ENCODE data around the gene KLHL11. TPM values are rescaled to one million over a fixed set of nuclear protein-coding genes. Genes with fewer than 3 reads are reported as not detected.

KLHL11 gene
- polyA plus RNA-seq, 1 experiment: 9.3 TPM

DNA sequence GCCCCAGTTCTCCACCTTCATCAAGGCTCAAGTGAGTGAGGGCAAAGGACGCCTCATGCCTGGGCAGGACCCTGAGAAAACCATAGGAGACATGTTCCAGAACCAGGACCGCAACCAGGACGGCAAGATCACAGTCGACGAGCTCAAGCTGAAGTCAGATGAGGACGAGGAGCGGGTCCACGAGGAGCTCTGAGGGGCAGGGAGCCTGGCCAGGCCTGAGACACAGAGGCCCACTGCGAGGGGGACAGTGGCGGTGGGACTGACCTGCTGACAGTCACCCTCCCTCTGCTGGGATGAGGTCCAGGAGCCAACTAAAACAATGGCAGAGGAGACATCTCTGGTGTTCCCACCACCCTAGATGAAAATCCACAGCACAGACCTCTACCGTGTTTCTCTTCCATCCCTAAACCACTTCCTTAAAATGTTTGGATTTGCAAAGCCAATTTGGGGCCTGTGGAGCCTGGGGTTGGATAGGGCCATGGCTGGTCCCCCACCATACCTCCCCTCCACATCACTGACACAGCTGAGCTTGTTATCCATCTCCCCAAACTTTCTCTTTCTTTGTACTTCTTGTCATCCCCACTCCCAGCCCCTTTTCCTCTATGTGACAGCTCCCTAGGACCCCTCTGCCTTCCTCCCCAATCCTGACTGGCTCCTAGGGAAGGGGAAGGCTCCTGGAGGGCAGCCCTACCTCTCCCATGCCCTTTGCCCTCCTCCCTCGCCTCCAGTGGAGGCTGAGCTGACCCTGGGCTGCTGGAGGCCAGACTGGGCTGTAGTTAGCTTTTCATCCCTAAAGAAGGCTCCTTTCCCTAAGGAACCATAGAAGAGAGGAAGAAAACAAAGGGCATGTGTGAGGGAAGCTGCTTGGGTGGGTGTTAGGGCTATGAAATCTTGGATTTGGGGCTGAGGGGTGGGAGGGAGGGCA, 42.7 kb downstream of the KLHL11 start:
- POLR2A ChIA-PET: interaction anchor here (0.7 to 0.8 kb wide), 2 partner anchors 42 to 144 kb away, joined by 3 read pairs; partner anchors contain the start of gene CNP

GRCh38 chr17:41821776-41822175, 43.4 kb downstream of the KLHL11 start:
- Histone ChIP-seq H3K27me3 (ENCODE audit: control insufficient read depth, insufficient read depth, low read length) (no peaks in the 10 kb centered on the region), H3K27ac (ENCODE audit: low read depth, low read length) (peak overlapping the region; percentile 21), H3K4me3 (ENCODE audit: low read depth, low read length) (no peak overlapping the region), H3K9me3 (ENCODE audit: control insufficient read depth, insufficient read depth, low read length) (no peaks in the 10 kb centered on the region)
- no peak for DNase-seq (ENCODE audit: low read depth, low spot score)
- TF ChIP-seq, protein P1, sequence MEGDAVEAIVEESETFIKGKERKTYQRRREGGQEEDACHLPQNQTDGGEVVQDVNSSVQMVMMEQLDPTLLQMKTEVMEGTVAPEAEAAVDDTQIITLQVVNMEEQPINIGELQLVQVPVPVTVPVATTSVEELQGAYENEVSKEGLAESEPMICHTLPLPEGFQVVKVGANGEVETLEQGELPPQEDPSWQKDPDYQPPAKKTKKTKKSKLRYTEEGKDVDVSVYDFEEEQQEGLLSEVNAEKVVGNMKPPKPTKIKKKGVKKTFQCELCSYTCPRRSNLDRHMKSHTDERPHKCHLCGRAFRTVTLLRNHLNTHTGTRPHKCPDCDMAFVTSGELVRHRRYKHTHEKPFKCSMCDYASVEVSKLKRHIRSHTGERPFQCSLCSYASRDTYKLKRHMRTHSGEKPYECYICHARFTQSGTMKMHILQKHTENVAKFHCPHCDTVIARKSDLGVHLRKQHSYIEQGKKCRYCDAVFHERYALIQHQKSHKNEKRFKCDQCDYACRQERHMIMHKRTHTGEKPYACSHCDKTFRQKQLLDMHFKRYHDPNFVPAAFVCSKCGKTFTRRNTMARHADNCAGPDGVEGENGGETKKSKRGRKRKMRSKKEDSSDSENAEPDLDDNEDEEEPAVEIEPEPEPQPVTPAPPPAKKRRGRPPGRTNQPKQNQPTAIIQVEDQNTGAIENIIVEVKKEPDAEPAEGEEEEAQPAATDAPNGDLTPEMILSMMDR (IDR thresholded peaks at IDR 0.05; ENCODE audit: low read depth, low read length): no peak
- ChIA-PET CTCF (no interaction called here), POLR2A (no interaction called here)

More for the DNA sequence above, 42.7 kb downstream of the KLHL11 start:
- Histone ChIP-seq H3K27me3 (ENCODE audit: control insufficient read depth, insufficient read depth, low read length) (no peaks in the 10 kb centered on the region), H3K4me3 (ENCODE audit: low read depth, low read length) (no peak overlapping the region), H3K27ac (ENCODE audit: low read depth, low read length) (peak overlapping the region; percentile 21), H3K9me3 (ENCODE audit: control insufficient read depth, insufficient read depth, low read length) (no peaks in the 10 kb centered on the region)
- TF ChIP-seq, protein P1 (IDR thresholded peaks at IDR 0.05; ENCODE audit: low read depth, low read length): no peak
- DNase-seq (ENCODE audit: low read depth, low spot score): no peak
- CTCF ChIA-PET: interaction anchor here (0.8 kb wide), 1 partner anchor 20 kb away, joined by 3 read pairs; no protein-coding TSS in a partner anchor

DNA sequence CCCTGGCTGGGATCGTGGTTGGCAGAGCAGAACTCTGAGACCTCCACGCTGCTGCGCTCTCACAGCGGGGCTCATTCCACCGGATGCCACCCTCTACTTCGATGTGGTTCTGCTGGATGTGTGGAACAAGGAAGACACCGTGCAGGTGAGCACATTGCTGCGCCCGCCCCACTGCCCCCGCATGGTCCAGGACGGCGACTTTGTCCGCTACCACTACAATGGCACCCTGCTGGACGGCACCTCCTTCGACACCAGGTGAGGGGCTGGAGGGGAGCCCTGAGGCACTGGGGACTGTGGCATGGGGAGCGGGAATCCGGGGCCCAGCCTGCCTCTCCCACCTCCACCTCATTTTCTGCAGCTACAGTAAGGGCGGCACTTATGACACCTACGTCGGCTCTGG, 47.2 kb downstream of the KLHL11 start:
- H3K27me3 ChIP-seq (ENCODE audit: control insufficient read depth, insufficient read depth, low read length): no peaks in the 10 kb centered on the region
- TF ChIP-seq, protein P1 (IDR thresholded peaks at IDR 0.05; ENCODE audit: low read depth, low read length): no peak

GRCh38 chr17:41816637-41817320, 48.4 kb downstream of the KLHL11 start:
- ChIA-PET CTCF (interaction anchor here (0.7 kb wide), 1 partner anchor 15 kb away, joined by 3 read pairs; no protein-coding TSS in a partner anchor), POLR2A (no interaction called here)
- Histone ChIP-seq H3K4me3 (ENCODE audit: low read depth, low read length) (no peak overlapping the region), H3K9me3 (ENCODE audit: control insufficient read depth, insufficient read depth, low read length) (no peaks in the 10 kb centered on the region), H3K27ac (ENCODE audit: low read depth, low read length) (no peak overlapping the region), H3K27me3 (ENCODE audit: control insufficient read depth, insufficient read depth, low read length) (no peaks in the 10 kb centered on the region)
- TF ChIP-seq, protein P1 (IDR thresholded peaks at IDR 0.05; ENCODE audit: low read depth, low read length): no peak
- no peak for DNase-seq (ENCODE audit: low read depth, low spot score)

More for the DNA sequence above, 47.2 kb downstream of the KLHL11 start:
- Histone ChIP-seq H3K4me3 (ENCODE audit: low read depth, low read length) (no peak overlapping the region), H3K9me3 (ENCODE audit: control insufficient read depth, insufficient read depth, low read length) (no peaks in the 10 kb centered on the region), H3K27ac (ENCODE audit: low read depth, low read length) (no peak overlapping the region)
- CTCF ChIA-PET: no interaction called here
- DNase-seq (ENCODE audit: low read depth, low spot score): no peak
- POLR2A ChIA-PET: no interaction called here

Measured in AG04450 (cell line).